Stimulated activated CD4-positive, alpha-beta T cell treated with anti-CD3 and anti-CD28 coated beads, Interleukin-12 subunit alpha, Interleukin-12 subunit beta, amount 100 ng/mL, for 48 hours (primary cell): ENCODE data around the gene PSMC5.
"Not testable (repeated sequence)": the region's sequence is repeated elsewhere in the genome, so short reads cannot be mapped to it uniquely, and the experiment has no call there.

Experiments
- DNase-seq, 3 donors: peaks; one replicate each; pipeline ENCODE4 v3.0.0-alpha.2; 2020; ENCODE audit warnings: low read depth in 2 of 3, low spot score in 1 of 3

PSMC5 gene

GRCh38 chr17:63827002-63827800 is at the start of gene PSMC5, which contains the start of gene FTSJ3:
Gene PSMC5 (plus strand): TSS chr17:63827431. CDS start chr17:63827491, 60 bp downstream.
Gene FTSJ3 (minus strand): TSS chr17:63827663. CDS start chr17:63826902, 761 bp downstream.
- DNase-seq = peak; percentile 88 to 94 (median 92)

GRCh38 chr17:63780507-63780906 is 46.7 kb upstream of the PSMC5 start:
- no peak for DNase-seq

- DNase-seq = no peak
Measured at GRCh38 chr17:63780928-63781327, 46.3 kb upstream of the PSMC5 start.

- no peak for DNase-seq
Measured at GRCh38 chr17:63783522-63783921, 43.7 kb upstream of the PSMC5 start.

- DNase-seq = no peak
Measured at GRCh38 chr17:63785556-63785955, 41.7 kb upstream of the PSMC5 start.

GRCh38 chr17:63786117-63786516 is 41.1 kb upstream of the PSMC5 start:
- DNase-seq = no peak

GRCh38 chr17:63786971-63787711 is 40.1 kb upstream of the PSMC5 start:
- no peak for DNase-seq

GRCh38 chr17:63790057-63790456 is 37.2 kb upstream of the PSMC5 start:
- DNase-seq = no peak

GRCh38 chr17:63792055-63792729 is 35.0 kb upstream of the PSMC5 start:
- no peak for DNase-seq

- not testable (repeated sequence) for DNase-seq
Measured at GRCh38 chr17:63796375-63796774, 30.9 kb upstream of the PSMC5 start.

GRCh38 chr17:63798572-63799106 is 28.6 kb upstream of the PSMC5 start:
- no peak for DNase-seq

- no peak for DNase-seq
Measured at GRCh38 chr17:63800783-63801182, 26.4 kb upstream of the PSMC5 start.

GRCh38 chr17:63804328-63804727 is 22.9 kb upstream of the PSMC5 start:
- no peak for DNase-seq

GRCh38 chr17:63805591-63805990 is 21.6 kb upstream of the PSMC5 start:
- no peak for DNase-seq

GRCh38 chr17:63809970-63810369 is 17.3 kb upstream of the PSMC5 start:
- DNase-seq = no peak

GRCh38 chr17:63816123-63816522 is 11.1 kb upstream of the PSMC5 start:
- no peak for DNase-seq

- DNase-seq = no peak
Measured at GRCh38 chr17:63816669-63817068, 10.6 kb upstream of the PSMC5 start.

GRCh38 chr17:63817736-63818385 is 9.4 kb upstream of the PSMC5 start:
- DNase-seq = no peak

- DNase-seq = no peak
Measured at GRCh38 chr17:63819131-63819530, 8.1 kb upstream of the PSMC5 start.

- DNase-seq = no peak
Measured at GRCh38 chr17:63819585-63820537, 7.4 kb upstream of the PSMC5 start.
